Hepatocyte (in vitro differentiated cells): ENCODE results near the gene NAV2. TPM values are rescaled to one million over a fixed set of nuclear protein-coding genes. Genes with fewer than 3 reads are reported as not detected.

Experiments
- DNase-seq: peaks from one replicate; pipeline ENCODE4 v3.0.0-alpha.2; 2016; ENCODE audit warnings: low spot score
- H2AFZ ChIP-seq: fragments of 200-600 bp; sonication (generic); 2 replicates; pipeline ENCODE4 v1.6.0; 2016; ENCODE audit warnings: antibody characterized with exemption, mild to moderate bottlenecking
- H3K27ac ChIP-seq: fragments of 200-600 bp; sonication (generic); 2 replicates; pipeline ENCODE4 v1.5.1; 2016; ENCODE audit warnings: mild to moderate bottlenecking
- H3K27me3 ChIP-seq: fragments of 200-600 bp; sonication (generic); 2 replicates; pipeline ENCODE4 v1.6.1; 2016
- H3K36me3 ChIP-seq: fragments of 200-600 bp; sonication (generic); replicated peaks from 2 replicates; pipeline ENCODE4 v1.5.1; 2016; ENCODE audit warnings: low read depth; ENCODE audit not compliant: insufficient read depth
- H3K4me1 ChIP-seq: fragments of 200-600 bp; sonication (generic); 2 replicates; pipeline ENCODE4 v1.5.1; 2016; ENCODE audit warnings: mild to moderate bottlenecking, moderate library complexity; ENCODE audit not compliant: insufficient read depth
- H3K4me2 ChIP-seq: fragments of 200-600 bp; sonication (generic); 2 replicates; pipeline ENCODE4 v1.6.0; 2016
- H3K4me3 ChIP-seq: fragments of 200-600 bp; sonication (generic); 2 replicates; pipeline ENCODE4 v1.5.1; 2016; ENCODE audit warnings: mild to moderate bottlenecking
- H3K79me2 ChIP-seq: fragments of 200-600 bp; sonication (generic); 2 replicates; pipeline ENCODE4 v1.6.0; 2017; ENCODE audit warnings: mild to moderate bottlenecking
- H3K9me2 ChIP-seq: fragments of 200-600 bp; sonication (generic); replicated peaks from 2 replicates; pipeline ENCODE4 v1.6.0; 2017; ENCODE audit warnings: mild to moderate bottlenecking; ENCODE audit not compliant: insufficient read depth
- H3K9me3 ChIP-seq: fragments of 200-600 bp; sonication (generic); 2 replicates; pipeline ENCODE4 v1.5.1; 2016; ENCODE audit warnings: low read depth, mild to moderate bottlenecking
- H4K20me1 ChIP-seq: fragments of 200-600 bp; sonication (generic); 2 replicates; pipeline ENCODE4 v1.6.0; 2016; ENCODE audit warnings: mild to moderate bottlenecking; ENCODE audit not compliant: insufficient read depth, poor library complexity, severe bottlenecking
- CTCF ChIP-seq: fragments of 200-600 bp; sonication (generic); IDR thresholded peaks from 2 replicates; pipeline ENCODE4 v1.5.1; 2016; ENCODE audit warnings: antibody characterized with exemption, mild to moderate bottlenecking; ENCODE audit not compliant: poor library complexity
- EZH2 ChIP-seq: fragments of 200-600 bp; sonication (generic); IDR thresholded peaks from 2 replicates; pipeline ENCODE4 v1.6.1; 2016; ENCODE audit warnings: antibody characterized with exemption, mild to moderate bottlenecking, borderline replicate concordance
- EZH2phosphoT487 ChIP-seq: fragments of 200-600 bp; sonication (generic); IDR thresholded peaks from one replicate; pipeline ENCODE4 v1.6.1; 2018; ENCODE audit warnings: antibody characterized with exemption, mild to moderate bottlenecking, low read depth, moderate library complexity; ENCODE audit not compliant: unreplicated experiment, severe bottlenecking
- WGBS: methylation state at CpG from one replicate; pipeline ENCODE4 v1.1.6; 2016; ENCODE audit warnings: low lambda C conversion rate; ENCODE audit errors: missing lambda C conversion rate; 5-methylcytosine and 5-hydroxymethylcytosine counted together
- polyA plus RNA-seq: library from polyadenylated mRNA; unstranded; fragments of >200 nt; fragmentation: Nextera tagmentation; extraction: Ambion mirVana; gene quantifications from 2 replicates; pipeline ENCODE4 v1.2.1, GENCODE V29; 2016
- total RNA-seq: library from RNA; depleted of rRNA; stranded (reverse); fragments of >200 nt; gene quantifications from 2 replicates; pipeline ENCODE4 v1.2.3, GENCODE V29; 2014

The NAV2 gene
- total and polyA plus RNA-seq, 2 experiments from 2014 or later, result 23.7 to 30.8 TPM

- no peaks in the 10 kb centered on the region for H3K9me2 ChIP-seq
- no peak for TF ChIP-seq CTCF
- no peak for TF ChIP-seq EZH2
- TF ChIP-seq EZH2phosphoT487, result no peak
- no peak overlapping the region for H3K4me2 ChIP-seq
- H3K9me3 ChIP-seq, result no peaks in the 10 kb centered on the region
- WGBS, result 87% methylated on average over 13 of the region's 13 CpGs
- H3K27ac ChIP-seq, result no peak overlapping the region
- peaks cover 5% of the 10 kb centered on the region for H3K4me1 ChIP-seq
- H3K79me2 ChIP-seq, result peaks cover 80% of the 10 kb centered on the region
- no peak for DNase-seq
- no peak overlapping the region for H3K4me3 ChIP-seq
- no peak overlapping the region for H2AFZ ChIP-seq
- H3K27me3 ChIP-seq, result no peaks in the 10 kb centered on the region
- H3K36me3 ChIP-seq, result no peaks in the 10 kb centered on the region
- H4K20me1 ChIP-seq, result peaks cover 5% of the 10 kb centered on the region
Measured at GRCh38 chr11:19813158-19813879, 100.7 kb downstream of the NAV2 start.

GRCh38 chr11:19814421-19814820 lies 101.8 kb downstream of the NAV2 start:
- Histone ChIP-seq H4K20me1 (peaks cover 5% of the 10 kb centered on the region), H3K9me3 (no peaks in the 10 kb centered on the region), H3K4me1 (peaks cover 5% of the 10 kb centered on the region), H3K27me3 (no peaks in the 10 kb centered on the region), H3K4me3 (no peak overlapping the region), H3K27ac (no peak overlapping the region), H3K4me2 (no peak overlapping the region), H3K79me2 (peaks cover 78% of the 10 kb centered on the region), H2AFZ (no peak overlapping the region), H3K36me3 (no peaks in the 10 kb centered on the region), H3K9me2 (no peaks in the 10 kb centered on the region)
- WGBS, result 93% methylated on average over 2 of the region's 2 CpGs
- TF ChIP-seq EZH2phosphoT487, result no peak
- TF ChIP-seq CTCF, result no peak
- TF ChIP-seq EZH2, result no peak
- no peak for DNase-seq

- H4K20me1 ChIP-seq, result peaks cover 5% of the 10 kb centered on the region
Measured at GRCh38 chr11:19816040-19816439, 103.4 kb downstream of the NAV2 start.

More at GRCh38 chr11:19816040-19816439, 103.4 kb downstream of the NAV2 start:
- TF ChIP-seq CTCF (no peak), EZH2phosphoT487 (no peak), EZH2 (no peak)
- Histone ChIP-seq H3K9me3 (no peaks in the 10 kb centered on the region), H3K36me3 (no peaks in the 10 kb centered on the region), H3K4me2 (no peak overlapping the region), H3K27me3 (no peaks in the 10 kb centered on the region), H3K79me2 (peaks cover 73% of the 10 kb centered on the region), H3K4me3 (no peak overlapping the region), H3K4me1 (peaks cover 5% of the 10 kb centered on the region), H3K9me2 (no peaks in the 10 kb centered on the region), H3K27ac (no peak overlapping the region), H2AFZ (no peak overlapping the region)
- 80% methylated on average over 10 of the region's 10 CpGs for WGBS
- DNase-seq, result no peak
